NK-92 (cell line): ENCODE data around the gene PRCP.

Experiments
- DNase-seq: peaks from one replicate; lab custom pipeline; 2025; ENCODE audit not compliant: unreplicated experiment; lab: John Stamatoyannopoulos, UW

PRCP gene

DNA sequence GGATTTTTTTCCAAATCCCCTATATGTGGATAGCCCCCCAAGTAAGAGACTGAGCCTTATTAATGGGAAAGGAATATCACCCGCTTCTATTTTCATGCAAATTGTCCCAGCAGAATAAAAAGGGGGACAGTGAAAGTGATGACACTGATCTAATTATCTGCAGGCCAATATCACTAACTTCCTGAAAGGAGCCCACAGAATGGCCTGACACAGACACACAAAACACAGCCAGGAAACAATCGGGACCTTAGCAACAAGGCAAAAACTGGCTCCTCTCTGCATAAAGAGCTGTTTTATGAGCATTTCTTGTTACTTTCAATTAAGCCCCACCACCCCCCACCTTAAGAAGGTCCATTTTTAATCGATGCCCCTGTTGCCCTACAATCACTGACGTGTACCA is 112.2 kb downstream of the PRCP start:
- DNase-seq: no peak

DNA sequence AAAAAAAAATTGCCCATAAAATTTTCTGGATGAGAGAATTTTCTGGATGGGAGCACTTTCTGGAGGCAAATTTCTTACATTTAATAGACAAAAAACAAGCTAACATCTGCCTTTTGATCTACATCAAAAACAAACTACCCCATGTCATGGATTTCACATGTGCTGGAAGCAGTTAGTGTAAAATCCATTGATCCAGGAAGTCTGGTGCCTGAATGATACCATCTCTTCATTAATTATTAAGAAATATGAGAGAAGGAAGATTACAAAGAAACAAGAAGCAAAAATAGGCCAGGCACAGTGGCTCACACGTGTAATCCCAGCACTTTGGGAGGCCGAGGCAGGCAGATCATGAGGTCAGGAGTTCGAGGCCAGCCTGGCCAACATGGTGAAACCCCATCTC is 113.4 kb downstream of the PRCP start:
- DNase-seq: no peak

DNA sequence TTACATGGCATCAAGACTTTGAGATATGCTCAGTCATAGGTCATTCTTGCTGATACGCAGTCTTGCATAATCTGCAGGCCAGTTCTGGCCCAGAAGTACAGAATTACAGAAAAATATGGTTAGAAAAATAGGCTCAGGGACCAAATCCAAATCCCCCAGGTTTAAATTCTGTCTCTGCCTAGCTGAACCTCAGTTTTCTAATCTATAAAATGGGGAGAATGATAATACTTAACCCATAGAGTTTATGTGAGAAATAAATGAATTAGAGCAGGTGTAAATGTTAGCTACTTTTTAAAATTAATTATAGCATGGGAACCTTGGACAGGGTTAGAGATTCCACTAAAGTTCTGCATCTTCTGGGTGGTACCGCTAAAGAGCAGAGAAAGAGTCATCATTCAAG is 114.2 kb downstream of the PRCP start:
- DNase-seq: no peak

DNA sequence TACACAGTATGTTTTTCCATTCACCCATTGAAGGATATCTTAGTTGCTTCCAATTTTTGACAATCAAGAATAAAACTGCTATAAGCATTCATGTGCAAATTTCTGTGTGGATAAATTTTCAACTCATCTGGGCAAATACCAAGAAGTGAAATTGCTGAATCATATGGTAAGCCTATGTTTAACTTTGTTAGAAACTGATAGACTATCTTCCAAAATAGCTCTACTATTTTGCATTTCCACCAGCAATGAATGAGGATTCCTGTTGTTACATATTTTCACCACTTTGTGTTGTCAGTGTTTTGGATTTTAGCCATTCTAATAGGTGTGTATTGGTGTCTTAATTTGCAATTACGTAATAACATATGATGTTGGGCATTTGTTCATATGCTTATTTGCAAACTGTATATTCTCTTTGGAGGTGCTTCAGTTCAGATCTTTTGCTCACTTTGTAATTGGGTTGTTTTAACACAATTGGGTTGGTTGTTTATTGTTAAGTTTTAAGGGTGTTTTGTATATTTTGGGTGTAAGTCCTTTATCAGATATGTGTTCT is 117.3 kb downstream of the PRCP start:
- no peak for DNase-seq

DNA sequence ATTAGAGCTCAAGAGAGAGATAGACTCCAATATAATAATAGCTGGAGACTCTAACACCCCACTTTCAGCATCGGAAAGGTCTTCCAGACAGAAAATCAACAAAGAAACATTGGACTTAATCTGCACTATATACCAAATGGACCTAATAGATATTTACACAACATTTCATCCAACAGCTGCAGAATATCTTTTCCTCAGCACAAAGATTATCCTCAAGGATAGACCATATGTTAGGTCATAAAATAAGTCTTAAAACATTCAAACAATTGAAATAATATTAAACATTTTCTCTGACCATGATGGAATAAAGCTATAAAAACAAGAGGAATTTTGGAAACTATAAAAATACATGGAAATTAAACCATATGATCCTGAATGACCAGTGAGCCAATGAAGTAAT is 121.5 kb downstream of the PRCP start:
- DNase-seq: no peak

DNA sequence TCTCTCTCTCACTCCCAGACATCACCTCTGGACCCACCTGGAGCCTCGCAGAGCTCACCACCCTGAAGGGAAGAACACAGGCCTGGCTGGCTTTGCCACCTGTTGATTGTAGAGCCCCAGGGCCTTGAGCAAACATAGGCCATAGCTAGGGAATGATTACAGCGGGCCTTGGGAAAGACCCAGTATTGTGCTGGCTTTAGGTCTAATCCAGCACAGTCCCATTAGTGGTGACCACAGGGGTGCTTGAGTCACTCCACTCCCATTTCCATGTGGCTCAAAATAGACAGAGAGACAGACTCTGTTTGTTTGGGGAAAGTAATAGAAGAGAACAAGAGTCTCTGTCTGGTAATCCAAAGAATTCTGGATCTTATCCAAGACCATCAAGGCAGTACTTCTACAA is 123.9 kb downstream of the PRCP start:
- DNase-seq: no peak

DNA sequence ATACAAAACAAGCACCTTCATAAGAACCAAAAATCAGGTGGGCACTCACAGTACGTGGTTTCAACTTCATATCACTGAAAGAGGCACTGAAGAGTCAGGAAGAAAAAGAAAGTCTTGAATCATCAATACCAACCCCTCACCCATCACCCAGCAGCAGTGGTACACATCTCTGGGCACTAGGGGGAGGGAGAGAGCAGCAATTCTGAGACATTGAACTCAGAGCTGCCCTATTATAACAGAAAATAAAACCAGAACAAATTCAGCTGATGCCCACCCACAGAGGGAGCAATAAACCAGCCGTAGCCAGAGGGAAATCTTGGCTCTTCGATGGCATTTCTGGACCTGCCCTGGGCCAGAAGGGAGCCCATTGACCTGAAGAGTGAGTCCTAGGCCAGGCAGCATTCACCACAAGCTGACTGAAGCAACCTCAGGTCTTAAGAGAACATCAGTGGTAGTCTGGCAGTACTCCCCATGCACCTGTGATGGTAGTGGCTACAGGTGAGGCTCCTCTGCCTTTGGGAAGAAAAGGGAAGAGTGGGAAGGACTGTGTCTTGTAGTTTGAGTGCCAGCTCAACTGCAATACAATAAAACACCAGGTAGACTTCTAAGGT is 124.4 kb downstream of the PRCP start:
- DNase-seq: no peak

DNA sequence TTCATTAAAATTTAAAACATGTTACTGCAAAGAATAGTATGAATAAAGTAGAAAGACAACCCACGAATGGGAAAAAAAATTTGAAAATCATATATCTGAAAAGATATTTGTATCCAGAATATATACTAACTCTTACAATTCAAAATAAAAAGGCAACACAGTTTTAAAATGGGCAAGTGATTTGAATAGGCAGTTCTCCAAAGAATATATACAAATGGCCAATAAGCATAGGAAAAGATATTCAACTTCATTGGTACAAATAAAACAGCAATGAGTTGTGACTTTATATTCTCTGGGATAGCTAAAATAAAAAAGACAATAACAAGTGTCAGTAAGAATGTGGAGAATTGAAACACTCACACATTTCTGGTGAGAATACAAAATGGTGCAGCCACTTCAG is 125.0 kb downstream of the PRCP start:
- no peak for DNase-seq
